Astrocyte of the cerebellum (primary cell): ENCODE results near the gene RNF208.
A peak's percentile ranks its signal among the peaks of the same experiment; 100 is the strongest.
"Not testable (repeated sequence)": the region's sequence is repeated elsewhere in the genome, so short reads cannot be mapped to it uniquely, and the experiment has no call there.

Source experiments
- DNase-seq: peaks from one replicate; pipeline ENCODE4 v3.0.0-alpha.2; 2011; ENCODE audit warnings: low read depth
- H3K4me3 ChIP-seq: 2 replicates; pipeline ENCODE4 v1.5.1; 2011; ENCODE audit warnings: mild to moderate bottlenecking, low read depth, low read length, moderate library complexity
- in situ Hi-C: cut with HindIII; loops from 2 replicates; pipeline ENCODE4 v1.10.0; 2017; ENCODE audit warnings: low sequenced_read_pairs
- TF ChIP-seq, protein P1 (sequence below): IDR thresholded peaks from 2 replicates; pipeline ENCODE4 v1.5.1; 2012; ENCODE audit warnings: low read length, low read depth, moderate library complexity, mild to moderate bottlenecking; ENCODE audit errors: missing control alignments

Gene RNF208

DNA sequence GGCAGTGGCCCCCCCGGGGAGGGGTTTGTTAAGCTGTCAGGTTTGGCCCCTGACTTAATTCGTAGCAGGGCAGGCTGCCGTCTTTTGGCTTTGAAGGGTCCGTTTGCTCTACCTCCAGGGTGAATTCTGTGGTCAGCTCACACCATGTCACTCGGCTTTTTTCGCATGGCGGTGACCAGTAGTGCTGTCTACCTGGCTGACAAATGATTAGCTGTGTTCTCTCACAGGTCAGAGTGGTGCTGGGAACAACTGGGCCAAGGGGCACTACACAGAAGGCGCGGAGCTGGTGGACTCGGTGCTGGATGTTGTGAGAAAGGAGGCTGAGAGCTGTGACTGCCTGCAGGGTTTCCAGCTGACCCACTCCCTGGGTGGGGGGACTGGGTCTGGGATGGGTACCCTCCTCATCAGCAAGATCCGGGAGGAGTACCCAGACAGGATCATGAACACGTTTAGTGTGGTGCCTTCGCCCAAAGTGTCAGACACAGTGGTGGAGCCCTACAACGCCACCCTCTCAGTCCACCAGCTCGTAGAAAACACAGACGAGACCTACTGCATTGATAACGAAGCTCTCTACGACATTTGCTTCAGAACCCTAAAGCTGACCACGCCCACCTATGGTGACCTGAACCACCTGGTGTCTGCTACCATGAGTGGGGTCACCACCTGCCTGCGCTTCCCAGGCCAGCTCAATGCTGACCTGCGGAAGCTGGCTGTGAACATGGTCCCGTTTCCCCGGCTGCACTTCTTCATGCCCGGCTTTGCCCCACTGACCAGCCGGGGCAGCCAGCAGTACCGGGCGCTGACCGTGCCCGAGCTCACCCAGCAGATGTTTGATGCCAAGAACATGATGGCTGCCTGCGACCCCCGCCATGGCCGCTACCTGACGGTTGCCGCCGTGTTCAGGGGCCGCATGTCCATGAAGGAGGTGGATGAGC, 20.5 kb upstream of the RNF208 start:
- in situ Hi-C loops: no loop called here
- DNase-seq: no peak
- TF ChIP-seq, protein P1, sequence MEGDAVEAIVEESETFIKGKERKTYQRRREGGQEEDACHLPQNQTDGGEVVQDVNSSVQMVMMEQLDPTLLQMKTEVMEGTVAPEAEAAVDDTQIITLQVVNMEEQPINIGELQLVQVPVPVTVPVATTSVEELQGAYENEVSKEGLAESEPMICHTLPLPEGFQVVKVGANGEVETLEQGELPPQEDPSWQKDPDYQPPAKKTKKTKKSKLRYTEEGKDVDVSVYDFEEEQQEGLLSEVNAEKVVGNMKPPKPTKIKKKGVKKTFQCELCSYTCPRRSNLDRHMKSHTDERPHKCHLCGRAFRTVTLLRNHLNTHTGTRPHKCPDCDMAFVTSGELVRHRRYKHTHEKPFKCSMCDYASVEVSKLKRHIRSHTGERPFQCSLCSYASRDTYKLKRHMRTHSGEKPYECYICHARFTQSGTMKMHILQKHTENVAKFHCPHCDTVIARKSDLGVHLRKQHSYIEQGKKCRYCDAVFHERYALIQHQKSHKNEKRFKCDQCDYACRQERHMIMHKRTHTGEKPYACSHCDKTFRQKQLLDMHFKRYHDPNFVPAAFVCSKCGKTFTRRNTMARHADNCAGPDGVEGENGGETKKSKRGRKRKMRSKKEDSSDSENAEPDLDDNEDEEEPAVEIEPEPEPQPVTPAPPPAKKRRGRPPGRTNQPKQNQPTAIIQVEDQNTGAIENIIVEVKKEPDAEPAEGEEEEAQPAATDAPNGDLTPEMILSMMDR: no peak
- peak overlapping the region; percentile 86 for H3K4me3 ChIP-seq

DNA sequence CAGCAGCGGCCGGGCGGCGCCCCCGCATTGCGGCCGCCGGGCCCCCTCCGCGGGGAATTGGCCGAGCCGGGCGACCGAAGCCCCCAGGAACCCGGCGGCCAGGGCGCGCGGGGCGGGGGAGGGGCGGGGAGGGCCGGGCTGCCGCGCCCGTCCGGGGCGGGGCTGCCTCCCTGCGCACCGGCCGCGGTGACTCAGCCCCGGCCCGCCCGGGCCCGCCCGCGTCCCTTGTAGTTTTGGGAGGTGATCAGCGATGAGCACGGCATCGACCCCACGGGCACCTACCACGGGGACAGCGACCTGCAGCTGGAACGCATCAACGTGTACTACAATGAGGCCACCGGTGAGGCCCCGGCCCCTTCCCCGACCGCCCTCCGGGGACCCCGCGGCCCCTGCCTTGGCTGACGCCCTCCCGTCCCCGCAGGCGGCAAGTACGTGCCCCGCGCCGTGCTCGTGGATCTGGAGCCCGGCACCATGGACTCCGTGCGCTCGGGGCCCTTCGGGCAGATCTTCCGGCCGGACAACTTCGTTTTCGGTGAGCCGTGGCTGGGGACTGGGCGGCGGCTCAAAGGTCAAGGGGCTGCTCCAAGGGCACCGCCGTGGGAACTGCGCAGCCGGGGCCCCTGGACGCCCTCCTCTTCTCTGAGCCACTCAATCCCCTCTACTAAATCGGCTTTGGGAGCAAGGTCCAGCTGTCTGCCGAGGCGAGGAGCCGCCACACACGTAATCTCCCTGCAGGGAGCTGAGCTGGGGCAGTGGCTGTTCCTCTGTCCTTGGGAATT, 19.6 kb upstream of the RNF208 start:
- peak overlapping the region; percentile 86 for H3K4me3 ChIP-seq
- in situ Hi-C loops: no loop called here
- no peak for DNase-seq
- TF ChIP-seq, protein P1: no peak

DNA sequence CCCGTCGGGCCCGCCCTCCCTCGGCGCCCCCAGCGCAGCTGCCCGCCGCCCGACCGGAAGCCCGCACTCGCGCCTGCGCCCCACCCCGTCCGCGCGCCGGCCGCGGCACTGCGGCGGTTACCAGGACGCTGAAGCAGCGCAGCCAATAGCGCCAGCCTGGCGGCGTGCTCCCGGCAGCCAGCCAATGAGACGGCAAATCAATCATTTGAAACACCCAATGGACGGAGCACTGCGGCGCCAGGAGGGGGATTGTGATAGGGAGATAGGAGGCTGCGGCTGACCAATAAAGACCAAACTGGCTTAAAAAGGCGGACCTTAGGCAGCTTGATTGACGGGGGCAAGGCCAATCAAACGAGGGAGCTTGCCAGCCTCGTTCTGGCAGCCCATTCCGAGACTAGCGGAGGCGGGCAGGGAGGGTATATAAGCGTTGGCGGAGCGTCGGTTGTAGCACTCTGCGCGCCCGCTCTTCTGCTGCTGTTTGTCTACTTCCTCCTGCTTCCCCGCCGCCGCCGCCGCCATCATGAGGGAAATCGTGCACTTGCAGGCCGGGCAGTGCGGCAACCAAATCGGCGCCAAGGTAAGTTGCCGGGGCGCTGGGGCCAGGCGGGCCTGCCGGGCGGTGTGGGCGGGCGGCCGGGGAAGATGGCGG, 18.9 kb upstream of the RNF208 start, which contains the start of gene TUBB4B:
Gene TUBB4B, plus strand, starts transcription at position 447 of the 649 bp plus-strand sequence. Its CDS starts 74 bp downstream, at position 521.
- in situ Hi-C loops: no loop called here
- peak within 1 kb of the TSS; percentile 86 for H3K4me3 ChIP-seq
- peak; percentile 100 for DNase-seq
- TF ChIP-seq, protein P1: no peak

DNA sequence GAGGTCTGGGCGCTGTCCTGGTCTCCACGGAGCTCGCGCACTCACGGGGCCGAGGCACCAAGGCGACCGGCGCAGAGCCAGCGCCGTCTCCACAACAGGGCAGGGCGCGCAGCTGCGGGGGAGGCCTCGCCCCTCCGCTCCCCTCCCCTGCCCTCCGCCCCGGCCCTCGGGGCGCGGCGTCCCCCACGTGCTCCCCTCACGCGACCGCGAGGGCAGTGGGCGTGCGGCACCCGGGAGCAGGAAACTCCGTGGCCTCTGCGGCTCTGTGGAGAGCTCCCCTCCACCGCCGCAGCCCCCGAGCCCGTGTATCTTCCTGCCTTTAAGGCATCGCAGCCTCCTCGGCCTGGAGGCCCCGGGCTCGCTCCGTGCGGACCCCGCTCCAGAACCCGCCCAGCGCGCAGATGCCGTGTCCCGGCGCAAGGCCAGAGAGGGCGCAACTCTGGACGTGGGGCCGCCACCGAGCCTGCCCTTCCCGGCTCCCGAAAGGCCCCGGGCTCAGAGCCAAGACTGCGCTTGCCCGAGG, 18.3 kb upstream of the RNF208 start:
- peak overlapping the region; percentile 61 for H3K4me3 ChIP-seq
- DNase-seq: peak; percentile 18
- TF ChIP-seq, protein P1: no peak
- in situ Hi-C loops: no loop called here

DNA sequence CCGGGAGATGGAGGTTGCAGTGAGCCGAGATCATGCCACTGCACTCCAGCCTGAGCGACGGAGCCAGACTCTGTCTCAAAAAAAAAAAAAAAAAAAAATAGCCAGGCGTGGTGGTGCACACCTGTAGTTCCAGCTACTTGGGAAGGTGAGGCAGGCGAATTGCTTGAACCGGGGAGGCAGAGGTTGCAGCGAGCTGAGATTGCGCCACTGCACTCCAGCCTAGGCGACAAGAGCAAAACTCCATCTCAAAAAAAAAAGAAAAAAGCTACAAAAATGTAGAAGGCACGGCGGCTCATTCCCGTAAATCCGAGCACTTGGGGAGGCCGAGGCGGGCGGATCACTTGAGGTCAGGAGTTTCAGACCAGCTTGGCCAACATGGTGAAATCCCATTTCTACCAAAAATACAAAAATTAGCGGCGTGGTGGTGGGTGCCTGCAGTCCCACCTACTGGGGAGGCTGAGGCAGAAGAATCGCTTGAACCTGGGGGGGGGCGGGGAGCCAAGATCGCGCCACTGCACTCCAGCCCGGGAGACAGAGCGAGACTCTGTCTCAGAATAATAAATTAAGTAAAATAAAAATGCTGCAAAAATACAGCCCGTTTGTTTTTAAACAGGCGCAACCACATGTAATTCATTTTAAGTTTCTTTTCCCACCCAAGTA, 17.6 kb upstream of the RNF208 start:
- DNase-seq, in situ Hi-C loops: not testable (repeated sequence)
- peak overlapping the region; percentile 61 for H3K4me3 ChIP-seq

DNA sequence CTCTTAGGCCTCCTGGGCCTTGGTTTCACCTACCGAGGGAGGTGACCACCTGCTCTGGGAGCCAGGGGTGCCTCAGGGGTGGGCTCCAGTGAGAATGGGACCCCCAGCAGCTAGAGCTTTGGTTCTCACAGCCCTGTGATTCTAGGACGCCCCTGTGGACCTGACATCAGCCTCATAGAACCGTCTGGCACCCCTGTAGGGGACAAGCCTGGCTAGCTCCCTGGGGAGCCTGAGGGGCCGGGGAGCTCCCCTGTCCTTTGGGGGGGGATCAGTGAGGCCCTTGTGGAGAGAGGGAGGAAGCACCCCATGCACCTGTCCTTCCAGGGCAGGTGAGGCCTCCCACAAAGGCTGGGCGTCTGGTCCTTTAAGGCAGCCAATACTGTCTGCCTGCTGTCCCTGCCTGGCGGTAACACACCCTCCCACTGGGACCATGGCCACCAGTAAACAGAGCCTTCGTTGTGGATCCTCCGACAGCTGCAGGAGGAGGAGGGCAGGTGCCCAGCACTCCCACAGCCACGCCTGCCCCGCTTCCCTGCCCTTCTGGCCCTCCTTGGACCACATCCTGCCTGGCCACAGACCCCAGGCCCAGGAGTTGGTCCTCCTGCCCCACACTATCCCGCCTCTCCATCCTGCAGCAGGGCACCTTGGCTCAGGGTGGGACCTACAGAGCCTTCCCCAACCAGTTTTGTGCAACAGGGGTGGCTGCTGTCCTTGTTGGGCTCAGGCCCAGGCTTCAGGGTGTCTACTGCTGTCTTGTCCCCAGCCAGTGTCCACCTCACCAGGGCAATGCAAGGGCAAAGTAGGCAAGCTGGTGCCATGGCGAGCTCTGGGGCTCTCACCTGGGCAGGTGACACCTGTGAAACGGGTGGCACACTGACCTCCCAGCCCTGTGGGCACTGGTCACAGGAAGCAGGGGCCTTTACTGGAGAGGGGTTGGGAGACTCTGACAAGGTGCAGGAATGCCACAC, 16.0 kb upstream of the RNF208 start:
- no peak for DNase-seq
- in situ Hi-C loops: no loop called here

More for the DNA sequence above, 16.0 kb upstream of the RNF208 start:
- TF ChIP-seq, protein P1: no peak
- H3K4me3 ChIP-seq: no peak overlapping the region
